ENCODE measurements around the gene TMEM39A. TPM values are rescaled to one million over a fixed set of nuclear protein-coding genes. Genes with fewer than 3 reads are reported as not detected.
A peak's percentile ranks its signal among the peaks of the same experiment; 100 is the strongest.

The TMEM39A gene
- polyA plus RNA-seq, 1 of the 3 experiments (the other 2 are of a cell fraction), result 13.2 TPM

GRCh38 chr3:119380697-119381096 is 82.7 kb downstream of the TMEM39A start:
- Histone ChIP-seq H3K9me2 (no peaks in the 10 kb centered on the region), H3K9me3 (no peaks in the 10 kb centered on the region), H3K9ac (no peak overlapping the region), H3K27me3 (ENCODE audit: insufficient read depth) (no peaks in the 10 kb centered on the region), H2AFZ (ENCODE audit: low read depth) (no peak overlapping the region), H3K27ac (ENCODE audit: low read depth in 2 of 2, low read length in 1 of 2) (no peak overlapping the region; a peak in 1 of 4 replicates), H3K4me1 (ENCODE audit: control insufficient read depth in 1 of 2, insufficient read depth in 2 of 2, low read depth in 1 of 2, low read length in 1 of 2) (peaks cover 0 to 6% of the 10 kb centered on the region in 2 experiments; a peak in 1 of 4 replicates), H3K4me3 (ENCODE audit: low read depth in 2 of 2, low read length in 1 of 2) (no peak overlapping the region), H3K4me2 (no peak overlapping the region), H4K20me1 (ENCODE audit: insufficient read depth) (no peaks in the 10 kb centered on the region), H3K79me2 (ENCODE audit: insufficient read depth) (no peaks in the 10 kb centered on the region), H3F3A (replicated peaks; ENCODE audit: insufficient read depth) (no peaks in the 10 kb centered on the region), H3K36me3 (replicated peaks in 1 of 2; ENCODE audit: control insufficient read depth in 1 of 2, insufficient read depth in 2 of 2, low read length in 1 of 2) (peaks cover 22 to 35% of the 10 kb centered on the region in 2 experiments)
- POLR2A ChIA-PET, result no interaction called here
- no peak for TF ChIP-seq REST (IDR thresholded peaks at IDR 0.05; ENCODE audit: low read depth, low read length)
- TF ChIP-seq CTCF (IDR thresholded peaks at IDR 0.05), result 0 out of 2 replicates have a peak, but pooled peaks have one; percentile 11
- TF ChIP-seq NFIC (IDR thresholded peaks at IDR 0.05; ENCODE audit: borderline replicate concordance), result peak; percentile 12; the same call in 1 of the 2 replicates
- TF ChIP-seq TEAD4 (IDR thresholded peaks at IDR 0.05; ENCODE audit: borderline replicate concordance, insufficient read depth), result no peak
- TF ChIP-seq NRF1 (IDR thresholded peaks at IDR 0.05; ENCODE audit: low read depth, low read length), result no peak
- WGBS (ENCODE audit: low lambda C conversion rate), result 90% methylated on average over 3 of the region's 3 CpGs
- no peak for DNase-seq
- CTCF ChIA-PET, result interaction anchor here (0.6 kb wide), 1 partner anchor 236 kb away, joined by 3 read pairs; no protein-coding TSS in a partner anchor

Other genes starting within 250 kb of the TMEM39A start
- 15.7 and 19.8 TPM in 2 replicates for gene B4GALT4, start 222.7 kb downstream of the TMEM39A start, polyA plus RNA-seq (2012; rRNA removed)
- gene ARHGAP31, start 169.2 kb downstream of the TMEM39A start, polyA plus RNA-seq (2012; rRNA removed), result 4.4 and 7.7 TPM in 2 replicates
- gene POGLUT1, start 5.3 kb upstream of the TMEM39A start, polyA plus RNA-seq (2012; rRNA removed), result 12.1 and 21.0 TPM in 2 replicates
- gene TIMMDC1, start 34.9 kb upstream of the TMEM39A start, polyA plus RNA-seq (2012; rRNA removed), result 128 and 153 TPM in 2 replicates
- gene CD80, start 96.0 kb upstream of the TMEM39A start, polyA plus RNA-seq (2012; rRNA removed), result not detected in 2 replicates
- 0.08 TPM in 1 of 2 replicates, not detected in the other for gene ADPRH, start 115.9 kb upstream of the TMEM39A start, polyA plus RNA-seq (2012; rRNA removed)
- gene PLA1A, start 134.3 kb upstream of the TMEM39A start, polyA plus RNA-seq (2012; rRNA removed), result 0.08 TPM in 1 of 2 replicates, not detected in the other
- 19.9 and 38.8 TPM in 2 replicates for gene POPDC2, start 197.0 kb upstream of the TMEM39A start, polyA plus RNA-seq (2012; rRNA removed)
- gene COX17, start 213.8 kb upstream of the TMEM39A start, polyA plus RNA-seq (2012; rRNA removed), result 15.1 and 21.5 TPM in 2 replicates
- 3.7 and 6.3 TPM in 2 replicates for gene CFAP91, start 239.4 kb upstream of the TMEM39A start, polyA plus RNA-seq (2012; rRNA removed)